Gastroesophageal sphincter (tissue), 3 donors: Measurements from ENCODE around the gene UGCG.

ENCODE experiments used
- POLR2A ChIP-seq, 2 donors: fragments of 450-650 bp; IDR thresholded peaks; one replicate each; pipeline ENCODE4 v1.6.1; 2017; ENCODE audit warnings: antibody characterized with exemption in 2 of 2, mild to moderate bottlenecking in 2 of 2, moderate library complexity in 1 of 2
- TF ChIP-seq, protein P1 (sequence below), 4 experiments: fragments of 200-600 bp in 2 of 4; fragments of 450-650 bp in 2 of 4; sonication (generic) in 1 of 4; IDR thresholded peaks; one replicate each; pipeline ENCODE4 v1.5.1; 2017 to 2019; ENCODE audit warnings: antibody characterized with exemption in 4 of 4, mild to moderate bottlenecking in 2 of 4, moderate library complexity in 2 of 4

GRCh38 chr9:111980398-111980797 is 83.8 kb downstream of the UGCG start:
- TF ChIP-seq, protein P1, sequence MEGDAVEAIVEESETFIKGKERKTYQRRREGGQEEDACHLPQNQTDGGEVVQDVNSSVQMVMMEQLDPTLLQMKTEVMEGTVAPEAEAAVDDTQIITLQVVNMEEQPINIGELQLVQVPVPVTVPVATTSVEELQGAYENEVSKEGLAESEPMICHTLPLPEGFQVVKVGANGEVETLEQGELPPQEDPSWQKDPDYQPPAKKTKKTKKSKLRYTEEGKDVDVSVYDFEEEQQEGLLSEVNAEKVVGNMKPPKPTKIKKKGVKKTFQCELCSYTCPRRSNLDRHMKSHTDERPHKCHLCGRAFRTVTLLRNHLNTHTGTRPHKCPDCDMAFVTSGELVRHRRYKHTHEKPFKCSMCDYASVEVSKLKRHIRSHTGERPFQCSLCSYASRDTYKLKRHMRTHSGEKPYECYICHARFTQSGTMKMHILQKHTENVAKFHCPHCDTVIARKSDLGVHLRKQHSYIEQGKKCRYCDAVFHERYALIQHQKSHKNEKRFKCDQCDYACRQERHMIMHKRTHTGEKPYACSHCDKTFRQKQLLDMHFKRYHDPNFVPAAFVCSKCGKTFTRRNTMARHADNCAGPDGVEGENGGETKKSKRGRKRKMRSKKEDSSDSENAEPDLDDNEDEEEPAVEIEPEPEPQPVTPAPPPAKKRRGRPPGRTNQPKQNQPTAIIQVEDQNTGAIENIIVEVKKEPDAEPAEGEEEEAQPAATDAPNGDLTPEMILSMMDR (IDR thresholded peaks at IDR 0.05) = no peak
- TF ChIP-seq POLR2A (IDR thresholded peaks at IDR 0.05) = no peak
